GM12878 (cell line): Measurements from ENCODE around the gene PDZRN4. TPM values are rescaled to one million over a fixed set of nuclear protein-coding genes. Genes with fewer than 3 reads are reported as not detected.

Source experiments
- ATAC-seq: fragments of 200-7000 bp; cut with Tn5 transposase; 3 replicates; pipeline ENCODE4 v1.9.1; 2020; ENCODE audit warnings: mild to moderate bottlenecking, moderate library complexity
- BruUV-seq: library from RNA; stranded (reverse); fragments of 400-500 nt; replicated peaks from 2 replicates; lab custom pipeline; 2021; lab: Mats Ljungman, UMichigan
- CTCF ChIA-PET: fragments of 300-600 bp; sonication (Branson Sonifier 250); formaldehyde crosslinking; extraction: SDS; loops from one replicate; lab custom pipeline; 2021; ENCODE audit warnings: inconsistent platforms; lab: Yijun Ruan, JAX
- POLR2A ChIA-PET: fragments of 350-600 bp; formaldehyde crosslinking; extraction: SDS; loops from one replicate; lab custom pipeline; 2021; ENCODE audit warnings: inconsistent platforms; lab: Charles Lee
- RAD21 ChIA-PET: fragments of 300-600 bp; sonication (Branson Sonifier 250); formaldehyde crosslinking; loops from one replicate; lab custom pipeline; 2023; ENCODE audit warnings: antibody characterized with exemption; ENCODE audit not compliant: unreplicated experiment; lab: Charles Lee
- SMC1A ChIA-PET: fragments of 300-600 bp; sonication (Branson Sonifier 250); formaldehyde crosslinking; loops from one replicate; lab custom pipeline; 2023; ENCODE audit not compliant: unreplicated experiment, uncharacterized antibody; lab: Charles Lee
- DNase-seq: peaks from one replicate; pipeline ENCODE4 v3.0.0-alpha.2; 2011; ENCODE audit warnings: low read depth, low spot score
- FAIRE-seq: peaks from 3 replicates; lab custom pipeline; 2011; peaks lifted over from hg19 to GRCh38; lab: Jason Lieb, UNC
- H2AFZ ChIP-seq: 2 replicates; pipeline ENCODE4 v1.6.0; 2011; ENCODE audit warnings: low read depth, low read length, control low read depth; ENCODE audit not compliant: control insufficient read depth
- H3K27ac ChIP-seq: 2 replicates; pipeline ENCODE4 v1.5.1; 2011; ENCODE audit warnings: control low read depth; ENCODE audit not compliant: control insufficient read depth, insufficient read depth
- H3K27me3 ChIP-seq, 2 experiments: replicated peaks in 1 of 2; 2 replicates each; pipeline versions ENCODE4 v1.6.0 to v1.6.1; 2011; ENCODE audit warnings: low read length in 1 of 2; ENCODE audit not compliant: control insufficient read depth in 2 of 2, insufficient read depth in 2 of 2
- H3K36me3 ChIP-seq, 2 experiments: 2 replicates each; pipeline ENCODE4 v1.5.1; 2011; ENCODE audit warnings: low read length in 1 of 2; ENCODE audit not compliant: control insufficient read depth in 2 of 2, insufficient read depth in 2 of 2
- H3K4me1 ChIP-seq: 2 replicates; pipeline ENCODE4 v1.6.1; 2011; ENCODE audit warnings: mild to moderate bottlenecking, low read length, moderate library complexity, mixed read lengths; ENCODE audit not compliant: control insufficient read depth, insufficient read depth
- H3K4me2 ChIP-seq: 2 replicates; pipeline ENCODE4 v1.6.0; 2011; ENCODE audit warnings: control low read depth; ENCODE audit not compliant: control insufficient read depth, insufficient read depth
- H3K4me3 ChIP-seq: fragments of 200-600 bp; sonication (generic); 2 replicates; pipeline ENCODE4 v1.5.1; 2016
- H3K79me2 ChIP-seq: 2 replicates; pipeline ENCODE4 v1.6.0; 2011; ENCODE audit warnings: low read length; ENCODE audit not compliant: control insufficient read depth, insufficient read depth
- H3K9ac ChIP-seq: 2 replicates; pipeline ENCODE4 v1.8.0; 2011; ENCODE audit warnings: low read length, control low read depth, mixed read lengths; ENCODE audit not compliant: control insufficient read depth, insufficient read depth
- H3K9me3 ChIP-seq: replicated peaks from 3 replicates; pipeline ENCODE4 v1.5.1; 2011; ENCODE audit warnings: mild to moderate bottlenecking, low read length; ENCODE audit not compliant: control insufficient read depth, insufficient read depth
- H4K20me1 ChIP-seq: 2 replicates; pipeline ENCODE4 v1.6.0; 2011; ENCODE audit not compliant: control insufficient read depth, insufficient read depth
- BACH1 ChIP-seq: fragments of 450-650 bp; IDR thresholded peaks from 2 replicates; pipeline ENCODE4 v1.6.1; 2017; ENCODE audit warnings: mild to moderate bottlenecking, borderline replicate concordance
- CTCF ChIP-seq, 3 experiments: IDR thresholded peaks in 2 of 3; conservative IDR thresholded peaks in 1 of 3; 2 replicates each; pipeline ENCODE4 v1.5.1; 2011; ENCODE audit warnings: low read depth in 3 of 3, low read length in 3 of 3, mild to moderate bottlenecking in 3 of 3, control low read depth in 2 of 3, moderate library complexity in 2 of 3, inconsistent platforms in 1 of 3, mixed read lengths in 1 of 3; ENCODE audit not compliant: control insufficient read depth in 2 of 3, insufficient read depth in 1 of 3; ENCODE audit errors: extremely low read depth in 1 of 3
- E2F8 ChIP-seq: fragments of 450-650 bp; IDR thresholded peaks from 2 replicates; pipeline ENCODE4 v1.6.1; 2018; ENCODE audit warnings: mild to moderate bottlenecking, low read depth, moderate library complexity; ENCODE audit not compliant: partially characterized antibody
- KAT2A ChIP-seq: conservative IDR thresholded peaks from 2 replicates; pipeline ENCODE4 v1.6.1; 2011; ENCODE audit warnings: low read depth, low read length; ENCODE audit not compliant: control insufficient read depth
- RB1 ChIP-seq: fragments of 450-650 bp; formaldehyde crosslinking; IDR thresholded peaks from 2 replicates; pipeline ENCODE4 v1.6.1; 2017; ENCODE audit warnings: mild to moderate bottlenecking, borderline replicate concordance
- REST ChIP-seq: IDR thresholded peaks from 2 replicates; pipeline ENCODE4 v1.6.1; 2012; ENCODE audit warnings: mild to moderate bottlenecking, low read depth, low read length
- SMAD1 ChIP-seq: fragments of 450-650 bp; IDR thresholded peaks from 2 replicates; pipeline ENCODE4 v1.6.1; 2018; ENCODE audit warnings: mild to moderate bottlenecking, low read depth; ENCODE audit not compliant: partially characterized antibody
- TCF7 ChIP-seq: IDR thresholded peaks from 2 replicates; pipeline ENCODE4 v1.6.1; 2014; ENCODE audit warnings: antibody characterized with exemption, borderline replicate concordance
- ZNF274 ChIP-seq: IDR thresholded peaks from one replicate; pipeline ENCODE4 v1.8.0; 2011; ENCODE audit not compliant: insufficient read length, insufficient read depth
- WGBS: methylation state at CpG from one replicate; pipeline ENCODE4 v1.1.6; 2016; ENCODE audit warnings: low lambda C conversion rate; ENCODE audit not compliant: insufficient replicate concordance, insufficient coverage; ENCODE audit errors: missing lambda C conversion rate; 5-methylcytosine and 5-hydroxymethylcytosine counted together
- in situ Hi-C: fragments of 300-500 bp; cut with MboI; formaldehyde crosslinking; loops from 9 replicates; pipeline ENCODE4 v1.14.3; 2018; ENCODE audit warnings: mixed read lengths
- intact Hi-C: fragments of 100-400 bp; cut with micrococcal nuclease; formaldehyde crosslinking; loops from one replicate; pipeline ENCODE4 v1.14.2; 2022; ENCODE audit not compliant: unreplicated experiment
- polyA plus RNA-seq, 11 experiments: library from polyadenylated mRNA; depleted of rRNA in 4 of 11; unstranded in 6 of 11; stranded (reverse) in 5 of 11; fragments of >200 nt; fragmentation: Nextera tagmentation in 4 of 11; fragmentation: Illumina TruSeq in 1 of 11; extraction: Ambion mirVana in 4 of 11; extraction: Trizol in 1 of 11; gene quantifications; 1 replicate in 1 of 11; 2 replicates in 10 of 11; pipeline versions ENCODE4 v1.2.1 to v1.2.3, GENCODE V29; 2011 to 2016; ENCODE audit warnings: inconsistent platforms in 2 of 11, missing spikeins in 2 of 11, low read depth in 1 of 11
- total RNA-seq, 4 experiments: library from RNA; depleted of rRNA in 3 of 4; stranded (reverse); fragments of >200 nt in 3 of 4; fragmentation: Illumina TruSeq in 1 of 4; extraction: Trizol in 1 of 4; gene quantifications; 2 replicates each; pipeline versions ENCODE4 v1.2.1 to v1.2.3, GENCODE V29; 2013 to 2021

Gene PDZRN4
- total and polyA plus RNA-seq, 10 of the 15 experiments (the other 5 are each of a cell fraction or from before 2014, with no cell fraction given) = 0.03 TPM; not detected in 9

GRCh38 chr12:41552588-41552987 lies 364.5 kb downstream of the PDZRN4 start:
- H3K27me3 ChIP-seq = no peaks in the 10 kb centered on the region
- H2AFZ ChIP-seq = no peak overlapping the region
- no peaks in the 10 kb centered on the region for H3K79me2 ChIP-seq
- no peak for ATAC-seq
- intact Hi-C loops = no loop called here
- no peaks in the 10 kb centered on the region for H3K9me3 ChIP-seq
- no peaks in the 10 kb centered on the region for H3K4me1 ChIP-seq
- CTCF ChIA-PET = no interaction called here
- no TSS peak for BruUV-seq
- no peak overlapping the region for H3K4me3 ChIP-seq
- RAD21 ChIA-PET = no interaction called here
- in situ Hi-C loops = no loop called here
- POLR2A ChIA-PET = no interaction called here
- SMC1A ChIA-PET = no interaction called here
- H3K27ac ChIP-seq = no peak overlapping the region
- DNase-seq = no peak
- H3K9ac ChIP-seq = no peak overlapping the region
- no peaks in the 10 kb centered on the region for H3K36me3 ChIP-seq
- WGBS = 21% methylated on average over 9 of the region's 9 CpGs
- no peak for TF ChIP-seq E2F8
- H3K4me2 ChIP-seq = no peak overlapping the region
- no peaks in the 10 kb centered on the region for H4K20me1 ChIP-seq
- no peak for FAIRE-seq

- ChIA-PET RAD21 (no interaction called here), POLR2A (no interaction called here), SMC1A (no interaction called here), CTCF (interaction anchor here (1.0 kb wide), 1 partner anchor 468 kb away, joined by 4 read pairs; no protein-coding TSS in a partner anchor)
- Histone ChIP-seq H3K9me3 (no peaks in the 10 kb centered on the region), H3K36me3 (no peaks in the 10 kb centered on the region), H2AFZ (no peak overlapping the region), H3K27me3 (no peaks in the 10 kb centered on the region), H3K9ac (no peak overlapping the region), H3K27ac (no peak overlapping the region), H3K79me2 (no peaks in the 10 kb centered on the region), H3K4me3 (no peak overlapping the region), H4K20me1 (no peaks in the 10 kb centered on the region), H3K4me2 (no peak overlapping the region), H3K4me1 (no peaks in the 10 kb centered on the region)
- ATAC-seq (no peak), FAIRE-seq (no peak), DNase-seq (no peak)
- 16% methylated on average over 3 of the region's 3 CpGs for WGBS
- BruUV-seq = no TSS peak
- intact Hi-C loops (no loop called here), in situ Hi-C loops (no loop called here)
- TF ChIP-seq KAT2A (no peak), CTCF (IDR thresholded peaks at IDR 0.05 in 2 of 3, conservative IDR thresholded peaks at IDR 0.05 in 1 of 3; ENCODE audit: control insufficient read depth in 2 of 3, extremely low read depth in 1 of 3, insufficient read depth in 1 of 3, low read depth in 3 of 3, low read length in 3 of 3) (no peak), RB1 (no peak), TCF7 (no peak), BACH1 (no peak), SMAD1 (no peak), ZNF274 (no peak), REST (no peak)
These were observed 368.1 kb downstream of the PDZRN4 start for GRCh38 chr12:41556176-41556575.
